HEK293T (cell line): ENCODE data around the gene ERC2.

Source experiments
- ARNT ChIP-seq: fragments of 450-650 bp; IDR thresholded peaks from 2 replicates; pipeline ENCODE4 v1.6.1; 2017; ENCODE audit warnings: mild to moderate bottlenecking
- BHLHE40 ChIP-seq: fragments of 450-650 bp; IDR thresholded peaks from 2 replicates; pipeline ENCODE4 v1.6.1; 2016; ENCODE audit warnings: mild to moderate bottlenecking, moderate library complexity, borderline replicate concordance
- ELF4 ChIP-seq: fragments of 450-650 bp; IDR thresholded peaks from 2 replicates; pipeline ENCODE4 v1.6.1; 2017; ENCODE audit warnings: antibody characterized with exemption
- FOXK2 ChIP-seq: fragments of 450-650 bp; IDR thresholded peaks from 2 replicates; pipeline ENCODE4 v1.6.1; 2016; ENCODE audit warnings: mild to moderate bottlenecking
- NFRKB ChIP-seq: fragments of 450-650 bp; IDR thresholded peaks from 2 replicates; pipeline ENCODE4 v1.6.1; 2016; ENCODE audit warnings: mild to moderate bottlenecking, moderate library complexity
- SP1 ChIP-seq: fragments of 450-650 bp; IDR thresholded peaks from 2 replicates; pipeline ENCODE4 v1.6.1; 2017
- SUZ12 ChIP-seq: fragments of 450-650 bp; IDR thresholded peaks from 2 replicates; pipeline ENCODE4 v1.6.1; 2016; ENCODE audit warnings: mild to moderate bottlenecking
- TARDBP ChIP-seq: fragments of 450-650 bp; IDR thresholded peaks from 2 replicates; pipeline ENCODE4 v1.6.1; 2016

DNA sequence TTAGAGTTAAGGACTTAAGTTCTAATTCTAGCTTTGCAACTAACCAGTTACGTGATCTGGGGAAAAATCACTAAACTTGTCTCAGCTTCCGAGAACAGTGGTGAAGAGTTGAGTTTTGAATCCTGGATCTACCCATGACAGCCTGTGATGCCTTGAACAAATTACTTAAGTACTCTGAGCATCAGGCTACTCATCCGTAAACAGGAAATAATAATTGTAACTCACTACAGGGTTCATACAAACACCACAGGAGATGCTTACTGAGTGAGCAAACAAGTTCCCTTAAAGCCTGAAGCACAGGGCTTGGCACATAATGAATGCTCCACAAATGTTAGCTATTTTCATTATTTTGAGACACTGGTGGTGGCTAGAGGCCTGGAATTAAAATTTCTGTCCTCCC, 158.8 kb downstream of the ERC2 start:
- no peak for TF ChIP-seq ARNT
- no peak for TF ChIP-seq SP1
- no peak for TF ChIP-seq TARDBP
- no peak for TF ChIP-seq FOXK2
- no peak for TF ChIP-seq BHLHE40
- no peak for TF ChIP-seq ELF4
- TF ChIP-seq SUZ12: no peak
- no peak for TF ChIP-seq NFRKB
